Chondrocyte (in vitro differentiated cells): ENCODE data around the gene NEDD1. TPM values are rescaled to one million over a fixed set of nuclear protein-coding genes. Genes with fewer than 3 reads are reported as not detected.
A peak's percentile ranks its signal among the peaks of the same experiment; 100 is the strongest.

Experiments used
- DNase-seq: peaks from one replicate; pipeline ENCODE4 v3.0.0; 2021; ENCODE audit warnings: mixed read lengths, low spot score
- H3K27ac Mint-ChIP-seq: one replicate; pipeline ENCODE4 v1.8.0; 2021; ENCODE audit warnings: mild to moderate bottlenecking, moderate library complexity, mixed read lengths; ENCODE audit not compliant: unreplicated experiment
- H3K27me3 Mint-ChIP-seq: 2 replicates; pipeline ENCODE4 v1.8.0; 2021; ENCODE audit warnings: low read depth, mixed read lengths
- H3K36me3 Mint-ChIP-seq: 2 replicates; pipeline ENCODE4 v1.8.0; 2021; ENCODE audit warnings: low read depth, mixed read lengths
- H3K4me1 Mint-ChIP-seq: 2 replicates; pipeline ENCODE4 v1.8.0; 2021; ENCODE audit warnings: low read depth, mild to moderate bottlenecking, mixed read lengths
- H3K4me3 Mint-ChIP-seq: one replicate; pipeline ENCODE4 v1.8.0; 2021; ENCODE audit warnings: mild to moderate bottlenecking, moderate library complexity, mixed read lengths; ENCODE audit not compliant: unreplicated experiment
- H3K9me3 Mint-ChIP-seq: 2 replicates; pipeline ENCODE4 v1.8.0; 2021; ENCODE audit warnings: low read depth, mixed read lengths
- total RNA-seq: library from RNA; stranded (reverse); gene quantifications from 3 replicates; pipeline ENCODE4 v1.2.1, GENCODE V29; 2021
- TF ChIP-seq, protein P1 (sequence below): fragments of 200-600 bp; sonication (generic); IDR thresholded peaks from 2 replicates; pipeline ENCODE4 v1.5.0; 2021; ENCODE audit warnings: antibody characterized with exemption, mild to moderate bottlenecking, moderate library complexity

NEDD1 gene
- total RNA-seq, 1 donor from 2014 or later, result 19.9 TPM

- Mint-ChIP-seq H3K27me3 (peaks cover 16% of the 10 kb centered on the region), H3K9me3 (no peaks in the 10 kb centered on the region), H3K36me3 (no peaks in the 10 kb centered on the region), H3K4me3 (no peak overlapping the region), H3K4me1 (peaks cover 7% of the 10 kb centered on the region), H3K27ac (no peak overlapping the region)
- TF ChIP-seq, protein P1, sequence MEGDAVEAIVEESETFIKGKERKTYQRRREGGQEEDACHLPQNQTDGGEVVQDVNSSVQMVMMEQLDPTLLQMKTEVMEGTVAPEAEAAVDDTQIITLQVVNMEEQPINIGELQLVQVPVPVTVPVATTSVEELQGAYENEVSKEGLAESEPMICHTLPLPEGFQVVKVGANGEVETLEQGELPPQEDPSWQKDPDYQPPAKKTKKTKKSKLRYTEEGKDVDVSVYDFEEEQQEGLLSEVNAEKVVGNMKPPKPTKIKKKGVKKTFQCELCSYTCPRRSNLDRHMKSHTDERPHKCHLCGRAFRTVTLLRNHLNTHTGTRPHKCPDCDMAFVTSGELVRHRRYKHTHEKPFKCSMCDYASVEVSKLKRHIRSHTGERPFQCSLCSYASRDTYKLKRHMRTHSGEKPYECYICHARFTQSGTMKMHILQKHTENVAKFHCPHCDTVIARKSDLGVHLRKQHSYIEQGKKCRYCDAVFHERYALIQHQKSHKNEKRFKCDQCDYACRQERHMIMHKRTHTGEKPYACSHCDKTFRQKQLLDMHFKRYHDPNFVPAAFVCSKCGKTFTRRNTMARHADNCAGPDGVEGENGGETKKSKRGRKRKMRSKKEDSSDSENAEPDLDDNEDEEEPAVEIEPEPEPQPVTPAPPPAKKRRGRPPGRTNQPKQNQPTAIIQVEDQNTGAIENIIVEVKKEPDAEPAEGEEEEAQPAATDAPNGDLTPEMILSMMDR, result no peak
- no peak for DNase-seq
These were observed 15.0 kb upstream of the NEDD1 start for GRCh38 chr12:96892104-96892503.

- peaks cover 10% of the 10 kb centered on the region for H3K27me3 Mint-ChIP-seq
- no peak overlapping the region for H3K4me3 Mint-ChIP-seq
- no peaks in the 10 kb centered on the region for H3K36me3 Mint-ChIP-seq
- no peaks in the 10 kb centered on the region for H3K4me1 Mint-ChIP-seq
- H3K9me3 Mint-ChIP-seq, result no peaks in the 10 kb centered on the region
- TF ChIP-seq, protein P1, result no peak
- DNase-seq, result no peak
- H3K27ac Mint-ChIP-seq, result no peak overlapping the region
These were observed 9.6 kb upstream of the NEDD1 start for GRCh38 chr12:96897421-96897820.

DNA sequence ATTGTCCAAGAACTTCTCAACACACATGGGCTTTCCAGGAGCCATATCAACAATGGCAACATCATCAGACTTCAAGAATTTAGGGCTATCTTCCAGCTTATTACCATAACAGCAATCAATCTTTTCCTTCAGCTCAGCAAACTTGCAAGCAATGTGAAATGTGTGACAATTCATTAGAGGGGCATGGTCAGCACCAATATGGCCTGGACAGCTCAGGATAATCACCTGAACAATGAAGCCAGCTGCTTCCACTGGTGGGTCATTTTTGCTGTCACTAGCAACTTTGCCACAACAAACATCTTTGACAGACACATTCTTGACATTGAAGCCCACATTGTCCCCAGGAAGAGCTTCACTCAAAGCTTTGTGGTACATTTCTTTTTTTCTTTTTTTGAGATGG is 5.9 kb upstream of the NEDD1 start:
- Mint-ChIP-seq H3K27me3 (peaks cover 11% of the 10 kb centered on the region), H3K4me3 (no peak overlapping the region), H3K27ac (no peak overlapping the region), H3K4me1 (no peaks in the 10 kb centered on the region), H3K36me3 (no peaks in the 10 kb centered on the region), H3K9me3 (no peaks in the 10 kb centered on the region)
- no peak for DNase-seq
- TF ChIP-seq, protein P1, result no peak

GRCh38 chr12:96902076-96902475 is 5.0 kb upstream of the NEDD1 start:
- no peak for DNase-seq
- Mint-ChIP-seq H3K27ac (no peak overlapping the region), H3K4me3 (no peak overlapping the region), H3K9me3 (no peaks in the 10 kb centered on the region), H3K4me1 (peaks cover 4% of the 10 kb centered on the region), H3K36me3 (no peaks in the 10 kb centered on the region), H3K27me3 (peaks cover 11% of the 10 kb centered on the region)
- TF ChIP-seq, protein P1, result peak; percentile 20

DNA sequence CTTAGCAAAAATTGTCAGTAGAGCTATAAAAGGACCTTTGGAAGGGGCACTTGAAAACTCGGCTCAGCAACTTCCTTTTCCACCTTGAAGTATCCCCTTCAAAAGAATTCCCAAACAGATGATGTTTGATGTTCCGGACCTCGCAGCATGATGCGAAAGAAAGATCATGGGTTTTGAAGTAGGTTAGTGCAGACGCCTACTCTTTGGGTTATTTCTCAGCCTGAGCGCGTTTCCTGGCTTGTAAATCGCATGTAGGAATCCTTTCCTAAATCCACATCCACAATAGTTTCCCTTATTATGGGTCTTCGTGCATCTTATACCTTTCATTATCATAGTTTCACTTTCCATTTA is 584 bp upstream of the NEDD1 start:
- no peak for DNase-seq
- no peaks in the 10 kb centered on the region for H3K9me3 Mint-ChIP-seq
- H3K27me3 Mint-ChIP-seq, result peaks cover 7% of the 10 kb centered on the region
- peak overlapping the region; percentile 85 for H3K4me3 Mint-ChIP-seq
- TF ChIP-seq, protein P1, result no peak
- peaks cover 21% of the 10 kb centered on the region for H3K4me1 Mint-ChIP-seq
- peak overlapping the region; percentile 89 for H3K27ac Mint-ChIP-seq
- H3K36me3 Mint-ChIP-seq, result no peaks in the 10 kb centered on the region
